Panc1 (cell line): ENCODE measurements around the gene CLSTN2. TPM values are rescaled to one million over a fixed set of nuclear protein-coding genes. Genes with fewer than 3 reads are reported as not detected.

Experiments
- ATAC-seq: fragments of 200-7000 bp; cut with Tn5 transposase; 2 replicates; pipeline ENCODE4 v1.9.1; 2020; ENCODE audit warnings: mild to moderate bottlenecking, moderate library complexity
- BruUV-seq: library from RNA; stranded (reverse); fragments of 400-500 nt; replicated peaks from 2 replicates; lab custom pipeline; 2021; lab: Mats Ljungman, UMichigan
- CTCF ChIA-PET: fragments of 300-600 bp; sonication (Branson Sonifier 250); formaldehyde crosslinking; loops from one replicate; lab custom pipeline; 2022; ENCODE audit warnings: antibody characterized with exemption; lab: Charles Lee
- POLR2A ChIA-PET: fragments of 300-600 bp; sonication (Branson Sonifier 250); formaldehyde crosslinking; loops from one replicate; lab custom pipeline; 2022; ENCODE audit warnings: antibody characterized with exemption; lab: Charles Lee
- DNase-seq: peaks from one replicate; pipeline ENCODE4 v3.0.0-alpha.2; 2010; ENCODE audit warnings: low read depth, low spot score
- H3K27ac ChIP-seq: 2 replicates; pipeline ENCODE4 v1.5.1; 2011; ENCODE audit warnings: mild to moderate bottlenecking, low read length, inconsistent platforms
- H3K27me3 ChIP-seq: fragments of 200-500 bp; sonication (Bioruptor generic); 2 replicates; pipeline ENCODE4 v1.6.0; 2014; ENCODE audit warnings: low read length, inconsistent platforms; ENCODE audit not compliant: control insufficient read depth, insufficient read depth
- H3K36me3 ChIP-seq: fragments of 200-500 bp; sonication (Bioruptor generic); 2 replicates; pipeline ENCODE4 v1.5.1; 2014; ENCODE audit warnings: inconsistent platforms, mild to moderate bottlenecking, low read length, moderate library complexity; ENCODE audit not compliant: control insufficient read depth, insufficient read depth
- H3K4me1 ChIP-seq: 2 replicates; pipeline ENCODE4 v1.5.1; 2011; ENCODE audit warnings: inconsistent platforms, mild to moderate bottlenecking, low read length, moderate library complexity; ENCODE audit not compliant: control insufficient read depth, insufficient read depth
- H3K4me3 ChIP-seq, 2 experiments: 2 replicates each; pipeline ENCODE4 v1.5.1; 2011 to 2012; ENCODE audit warnings: low read depth in 2 of 2, low read length in 2 of 2, mild to moderate bottlenecking in 2 of 2, inconsistent platforms in 1 of 2, moderate library complexity in 1 of 2
- H3K9me3 ChIP-seq: fragments of 200-500 bp; sonication (Bioruptor generic); 2 replicates; pipeline ENCODE4 v1.5.1; 2014; ENCODE audit warnings: low read depth, mild to moderate bottlenecking, inconsistent platforms, low read length, moderate library complexity; ENCODE audit not compliant: control insufficient read depth, insufficient read depth
- CTCF ChIP-seq: fragments of 450-650 bp; IDR thresholded peaks from 2 replicates; pipeline ENCODE4 v1.5.1; 2017; ENCODE audit warnings: mild to moderate bottlenecking
- POLR2AphosphoS5 ChIP-seq: IDR thresholded peaks from 2 replicates; pipeline ENCODE4 v1.6.1; 2012; ENCODE audit warnings: mild to moderate bottlenecking, low read depth, low read length, moderate library complexity
- SIN3A ChIP-seq: IDR thresholded peaks from 2 replicates; pipeline ENCODE4 v1.6.1; 2012; ENCODE audit warnings: low read depth, mild to moderate bottlenecking, low read length, moderate library complexity, borderline replicate concordance; ENCODE audit not compliant: insufficient read depth
- TCF7L2 ChIP-seq: IDR thresholded peaks from 2 replicates; pipeline ENCODE4 v1.6.1; 2011; ENCODE audit warnings: mild to moderate bottlenecking, low read depth, low read length, inconsistent platforms
- in situ Hi-C: cut with HindIII; loops from 2 replicates; pipeline ENCODE4 v1.10.0; 2016; ENCODE audit warnings: low sequenced_read_pairs, low pct_unique_long_range_greater_than_20kb
- intact Hi-C: fragments of 100-400 bp; cut with micrococcal nuclease; formaldehyde crosslinking; loops from one replicate; pipeline ENCODE4 v1.10.0; 2022; ENCODE audit not compliant: unreplicated experiment
- total RNA-seq: library from RNA; stranded (reverse); gene quantifications from one replicate; pipeline ENCODE4 v1.2.1, GENCODE V29; 2021; ENCODE audit not compliant: unreplicated experiment
- TF ChIP-seq, protein P1 (sequence below), 2 experiments: IDR thresholded peaks; 2 replicates each; pipeline ENCODE4 v1.6.1; 2011 to 2012; ENCODE audit warnings: low read depth in 2 of 2, control low read depth in 1 of 2, low read length in 1 of 2, mild to moderate bottlenecking in 1 of 2, moderate library complexity in 1 of 2; ENCODE audit not compliant: insufficient read depth in 1 of 2

The CLSTN2 gene
- total RNA-seq, 1 experiment from 2014 or later: 0.03 TPM

DNA sequence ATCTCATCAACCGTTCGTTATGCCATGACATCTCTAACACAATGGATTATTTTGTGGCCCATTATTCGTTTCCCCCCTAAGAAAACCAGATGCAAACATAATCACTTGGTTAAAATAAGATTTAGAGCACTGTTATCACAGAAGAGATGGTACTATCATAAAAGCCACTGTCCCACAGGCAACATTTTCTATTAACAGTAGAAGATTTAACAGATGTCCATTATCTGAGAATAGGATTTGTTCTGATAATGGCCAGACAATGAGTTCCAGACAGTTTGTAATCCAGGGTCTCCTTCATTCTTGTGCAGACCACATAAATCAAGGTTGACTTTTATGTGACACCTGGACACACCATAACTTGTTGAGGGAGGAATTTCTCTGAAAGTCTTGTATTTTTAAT is 153.1 kb downstream of the CLSTN2 start:
- ATAC-seq (no peak), DNase-seq (no peak)
- Histone ChIP-seq H3K27ac (no peak overlapping the region), H3K9me3 (no peaks in the 10 kb centered on the region), H3K36me3 (no peaks in the 10 kb centered on the region), H3K27me3 (no peaks in the 10 kb centered on the region), H3K4me1 (no peaks in the 10 kb centered on the region), H3K4me3 (no peak overlapping the region)
- intact Hi-C loops (no loop called here), in situ Hi-C loops (no loop called here)
- BruUV-seq: no TSS peak
- TF ChIP-seq CTCF (no peak), POLR2AphosphoS5 (no peak), TCF7L2 (no peak), SIN3A (no peak)
- TF ChIP-seq, protein P1, sequence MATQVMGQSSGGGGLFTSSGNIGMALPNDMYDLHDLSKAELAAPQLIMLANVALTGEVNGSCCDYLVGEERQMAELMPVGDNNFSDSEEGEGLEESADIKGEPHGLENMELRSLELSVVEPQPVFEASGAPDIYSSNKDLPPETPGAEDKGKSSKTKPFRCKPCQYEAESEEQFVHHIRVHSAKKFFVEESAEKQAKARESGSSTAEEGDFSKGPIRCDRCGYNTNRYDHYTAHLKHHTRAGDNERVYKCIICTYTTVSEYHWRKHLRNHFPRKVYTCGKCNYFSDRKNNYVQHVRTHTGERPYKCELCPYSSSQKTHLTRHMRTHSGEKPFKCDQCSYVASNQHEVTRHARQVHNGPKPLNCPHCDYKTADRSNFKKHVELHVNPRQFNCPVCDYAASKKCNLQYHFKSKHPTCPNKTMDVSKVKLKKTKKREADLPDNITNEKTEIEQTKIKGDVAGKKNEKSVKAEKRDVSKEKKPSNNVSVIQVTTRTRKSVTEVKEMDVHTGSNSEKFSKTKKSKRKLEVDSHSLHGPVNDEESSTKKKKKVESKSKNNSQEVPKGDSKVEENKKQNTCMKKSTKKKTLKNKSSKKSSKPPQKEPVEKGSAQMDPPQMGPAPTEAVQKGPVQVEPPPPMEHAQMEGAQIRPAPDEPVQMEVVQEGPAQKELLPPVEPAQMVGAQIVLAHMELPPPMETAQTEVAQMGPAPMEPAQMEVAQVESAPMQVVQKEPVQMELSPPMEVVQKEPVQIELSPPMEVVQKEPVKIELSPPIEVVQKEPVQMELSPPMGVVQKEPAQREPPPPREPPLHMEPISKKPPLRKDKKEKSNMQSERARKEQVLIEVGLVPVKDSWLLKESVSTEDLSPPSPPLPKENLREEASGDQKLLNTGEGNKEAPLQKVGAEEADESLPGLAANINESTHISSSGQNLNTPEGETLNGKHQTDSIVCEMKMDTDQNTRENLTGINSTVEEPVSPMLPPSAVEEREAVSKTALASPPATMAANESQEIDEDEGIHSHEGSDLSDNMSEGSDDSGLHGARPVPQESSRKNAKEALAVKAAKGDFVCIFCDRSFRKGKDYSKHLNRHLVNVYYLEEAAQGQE (IDR thresholded peaks at IDR 0.05; ENCODE audit: insufficient read depth in 1 of 2, low read depth in 2 of 2, low read length in 1 of 2): no peak
- CTCF ChIA-PET: no interaction called here
- POLR2A ChIA-PET: no interaction called here

GRCh38 chr3:140088513-140088912 is 153.5 kb downstream of the CLSTN2 start:
- DNase-seq (no peak), ATAC-seq (no peak)
- Histone ChIP-seq H3K27ac (no peak overlapping the region), H3K9me3 (no peaks in the 10 kb centered on the region), H3K4me3 (no peak overlapping the region), H3K27me3 (no peaks in the 10 kb centered on the region), H3K4me1 (no peaks in the 10 kb centered on the region), H3K36me3 (no peaks in the 10 kb centered on the region)
- no TSS peak for BruUV-seq
- no peak for TF ChIP-seq POLR2AphosphoS5
- no peak for TF ChIP-seq TCF7L2
- TF ChIP-seq SIN3A: no peak
- TF ChIP-seq CTCF: no peak
- TF ChIP-seq, protein P1 (IDR thresholded peaks at IDR 0.05; ENCODE audit: insufficient read depth in 1 of 2, low read depth in 2 of 2, low read length in 1 of 2): no peak
- in situ Hi-C loops (no loop called here), intact Hi-C loops (no loop called here)
- POLR2A ChIA-PET: no interaction called here
- CTCF ChIA-PET: no interaction called here
